EL (cell line): ENCODE data around the gene ZCCHC14.
"Not testable (repeated sequence)": the region's sequence is repeated elsewhere in the genome, so short reads cannot be mapped to it uniquely, and the experiment has no call there.

Experiments used
- DNase-seq: peaks from one replicate; pipeline ENCODE4 v3.0.0-alpha.2; 2016

The ZCCHC14 gene

GRCh38 chr16:87376660-87377059 is 116.2 kb downstream of the ZCCHC14 start:
- no peak for DNase-seq

GRCh38 chr16:87375426-87376135 is 117.2 kb downstream of the ZCCHC14 start:
- peak; percentile 35 for DNase-seq

- DNase-seq = no peak
These were observed 118.5 kb downstream of the ZCCHC14 start for GRCh38 chr16:87374313-87374712.

GRCh38 chr16:87372305-87372704 is 120.5 kb downstream of the ZCCHC14 start:
- DNase-seq = no peak

- no peak for DNase-seq
These were observed 121.5 kb downstream of the ZCCHC14 start for GRCh38 chr16:87371261-87371866.

GRCh38 chr16:87369796-87370719 is 122.8 kb downstream of the ZCCHC14 start:
- no peak for DNase-seq

GRCh38 chr16:87369117-87369765 is 123.6 kb downstream of the ZCCHC14 start:
- DNase-seq = no peak

- DNase-seq = no peak
These were observed 124.6 kb downstream of the ZCCHC14 start for GRCh38 chr16:87368029-87368770.

GRCh38 chr16:87367529-87367928 is 125.3 kb downstream of the ZCCHC14 start:
- DNase-seq = no peak

- DNase-seq = no peak
These were observed 125.9 kb downstream of the ZCCHC14 start for GRCh38 chr16:87366930-87367329.

- no peak for DNase-seq
These were observed 126.5 kb downstream of the ZCCHC14 start for GRCh38 chr16:87366288-87366687.

GRCh38 chr16:87365021-87365713 is 127.7 kb downstream of the ZCCHC14 start:
- no peak for DNase-seq

- DNase-seq = no peak
These were observed 128.9 kb downstream of the ZCCHC14 start for GRCh38 chr16:87363771-87364455.

- not testable (repeated sequence) for DNase-seq
These were observed 129.8 kb downstream of the ZCCHC14 start for GRCh38 chr16:87362828-87363559.

GRCh38 chr16:87361916-87362619 is 130.8 kb downstream of the ZCCHC14 start:
- DNase-seq = no peak

GRCh38 chr16:87360862-87361610 is 131.8 kb downstream of the ZCCHC14 start:
- DNase-seq = no peak

- no peak for DNase-seq
These were observed 133.7 kb downstream of the ZCCHC14 start for GRCh38 chr16:87359121-87359520.

- DNase-seq = no peak
These were observed 134.1 kb downstream of the ZCCHC14 start for GRCh38 chr16:87358696-87359095.

GRCh38 chr16:87358250-87358649 is 134.6 kb downstream of the ZCCHC14 start:
- no peak for DNase-seq
